ENCODE results near the gene UBR3. TPM values are rescaled to one million over a fixed set of nuclear protein-coding genes. Genes with fewer than 3 reads are reported as not detected.

UBR3 gene
- total RNA-seq, 4 donors from 2014 or later = 101 to 192 (median 114) TPM

GRCh38 chr2:170012773-170013172 is 185.5 kb downstream of the UBR3 start:
- H3K27me3 ChIP-seq = no peaks in the 10 kb centered on the region
- no peak overlapping the region for H3K27ac ChIP-seq
- intact Hi-C loops (cut with DNase I) = no loop called here
- H3K4me1 ChIP-seq = no peaks in the 10 kb centered on the region
- WGBS, 2 donors = 94 to 95% methylated on average over 4 of the region's 4 CpGs
- no peaks in the 10 kb centered on the region for H3K36me3 ChIP-seq
- no peak overlapping the region for H3K4me3 ChIP-seq (replicated peaks in 1 of 3)
- no peaks in the 10 kb centered on the region for H3K9me3 ChIP-seq
- no peak for TF ChIP-seq POLR2A (IDR thresholded peaks at IDR 0.05)
- TF ChIP-seq CTCF (IDR thresholded peaks at IDR 0.05) = no peak
- DNase-seq = no peak

- Histone ChIP-seq H3K27me3 (no peaks in the 10 kb centered on the region), H3K4me3 (replicated peaks in 1 of 3) (no peak overlapping the region), H3K9me3 (no peaks in the 10 kb centered on the region), H3K36me3 (no peaks in the 10 kb centered on the region), H3K27ac (no peak overlapping the region), H3K4me1 (no peaks in the 10 kb centered on the region)
- intact Hi-C loops (cut with DNase I) = no loop called here
- TF ChIP-seq CTCF (IDR thresholded peaks at IDR 0.05) (no peak), POLR2A (IDR thresholded peaks at IDR 0.05) (no peak)
- WGBS, 2 donors = 78 to 81% methylated on average over 5 of the region's 5 CpGs
- no peak for DNase-seq
Measured at GRCh38 chr2:170013802-170014551, 186.7 kb downstream of the UBR3 start.

- no peak for DNase-seq
- Histone ChIP-seq H3K4me1 (no peaks in the 10 kb centered on the region), H3K4me3 (replicated peaks in 1 of 3) (no peak overlapping the region), H3K36me3 (no peaks in the 10 kb centered on the region), H3K27me3 (no peaks in the 10 kb centered on the region), H3K9me3 (no peaks in the 10 kb centered on the region), H3K27ac (no peak overlapping the region)
- TF ChIP-seq CTCF (IDR thresholded peaks at IDR 0.05) = no peak
- no peak for TF ChIP-seq POLR2A (IDR thresholded peaks at IDR 0.05)
- intact Hi-C loops (cut with DNase I) = no loop called here
- 95 to 96% methylated on average over 1 of the region's 1 CpG for WGBS, 2 donors
Measured at GRCh38 chr2:170014769-170015168, 187.5 kb downstream of the UBR3 start.

GRCh38 chr2:170017860-170018532 is 190.7 kb downstream of the UBR3 start:
- no peak for TF ChIP-seq POLR2A (IDR thresholded peaks at IDR 0.05)
- no peak for TF ChIP-seq CTCF (IDR thresholded peaks at IDR 0.05)
- Histone ChIP-seq H3K27me3 (no peaks in the 10 kb centered on the region), H3K4me3 (replicated peaks in 1 of 3) (no peak overlapping the region), H3K9me3 (no peaks in the 10 kb centered on the region), H3K27ac (no peak overlapping the region), H3K4me1 (no peaks in the 10 kb centered on the region), H3K36me3 (no peaks in the 10 kb centered on the region)
- intact Hi-C loops (cut with DNase I) = no loop called here
- WGBS, 2 donors = 82 to 86% methylated on average over 4 of the region's 4 CpGs
- no peak for DNase-seq
